Prostate gland (tissue), 2 donors: Measurements from ENCODE around the gene EIF4G2.

ENCODE experiments used
- CTCF ChIP-seq, 4 experiments: fragments of 200-600 bp in 2 of 4; fragments of 450-650 bp in 2 of 4; sonication (generic) in 2 of 4; IDR thresholded peaks; 1 replicate in 3 of 4; 2 replicates in 1 of 4; pipeline ENCODE4 v1.5.1; 2016 to 2019; ENCODE audit warnings: antibody characterized with exemption in 4 of 4, mild to moderate bottlenecking in 2 of 4, moderate library complexity in 2 of 4
- POLR2AphosphoS5 ChIP-seq: sonication (generic); formaldehyde crosslinking; IDR thresholded peaks from one replicate; pipeline ENCODE4 v1.6.1; 2017; ENCODE audit warnings: antibody characterized with exemption

GRCh38 chr11:10792385-10793068 is 16.2 kb downstream of the EIF4G2 start:
- peak; percentile 69 to 95 (median 86) for TF ChIP-seq CTCF (IDR thresholded peaks at IDR 0.05)
- TF ChIP-seq POLR2AphosphoS5 = peak; percentile 21
